ENCODE data around the gene PDE8B.

- TF ChIP-seq CTCF (IDR thresholded peaks at IDR 0.05; ENCODE audit: low read length) = no peak
- TF ChIP-seq EZH2 (IDR thresholded peaks at IDR 0.05; ENCODE audit: borderline replicate concordance, low read length) = no peak
These were observed 8.3 kb upstream of the PDE8B start for GRCh38 chr5:77202145-77202544.
